ENCODE results near the gene MRPL18. TPM values are rescaled to one million over a fixed set of nuclear protein-coding genes. Genes with fewer than 3 reads are reported as not detected.

The MRPL18 gene
- total RNA-seq, 3 donors from 2014 or later: 51.1 to 65.5 (median 62.0) TPM

GRCh38 chr6:159806021-159806458, 15.8 kb downstream of the MRPL18 start:
- no peak for ATAC-seq
- intact Hi-C loops (cut with DNase I, micrococcal nuclease): no loop called here
- Histone ChIP-seq H3K4me1 (ENCODE audit: low read depth) (peaks cover 7% of the 10 kb centered on the region), H3K9me3 (no peaks in the 10 kb centered on the region), H3K4me3 (no peak overlapping the region), H3K36me3 (ENCODE audit: low read depth) (no peaks in the 10 kb centered on the region)
- no peak for DNase-seq
- no peak for TF ChIP-seq CTCF (IDR thresholded peaks at IDR 0.05)

- H3K9me3 ChIP-seq: no peaks in the 10 kb centered on the region
- H3K4me1 ChIP-seq (ENCODE audit: low read depth): peaks cover 7% of the 10 kb centered on the region
- intact Hi-C loops (cut with DNase I, micrococcal nuclease): no loop called here
- DNase-seq (no peak), ATAC-seq (peak; percentile 90)
- no peak for TF ChIP-seq CTCF (IDR thresholded peaks at IDR 0.05)
- no peaks in the 10 kb centered on the region for H3K36me3 ChIP-seq (ENCODE audit: low read depth)
- H3K4me3 ChIP-seq: no peak overlapping the region
Observed at GRCh38 chr6:159807150-159807858, 17.0 kb downstream of the MRPL18 start.

GRCh38 chr6:159808647-159809046, 18.4 kb downstream of the MRPL18 start:
- intact Hi-C loops (cut with DNase I, micrococcal nuclease): no loop called here
- Histone ChIP-seq H3K4me1 (ENCODE audit: low read depth) (peaks cover 7% of the 10 kb centered on the region), H3K4me3 (no peak overlapping the region), H3K36me3 (ENCODE audit: low read depth) (no peaks in the 10 kb centered on the region), H3K9me3 (no peaks in the 10 kb centered on the region)
- ATAC-seq: no peak
- no peak for TF ChIP-seq CTCF (IDR thresholded peaks at IDR 0.05)
- no peak for DNase-seq

GRCh38 chr6:159809149-159809548, 18.9 kb downstream of the MRPL18 start:
- intact Hi-C loops (cut with DNase I, micrococcal nuclease): no loop called here
- Histone ChIP-seq H3K4me1 (ENCODE audit: low read depth) (peaks cover 7% of the 10 kb centered on the region), H3K4me3 (no peak overlapping the region), H3K36me3 (ENCODE audit: low read depth) (no peaks in the 10 kb centered on the region), H3K9me3 (no peaks in the 10 kb centered on the region)
- no peak for ATAC-seq
- DNase-seq: no peak
- TF ChIP-seq CTCF (IDR thresholded peaks at IDR 0.05): no peak

DNA sequence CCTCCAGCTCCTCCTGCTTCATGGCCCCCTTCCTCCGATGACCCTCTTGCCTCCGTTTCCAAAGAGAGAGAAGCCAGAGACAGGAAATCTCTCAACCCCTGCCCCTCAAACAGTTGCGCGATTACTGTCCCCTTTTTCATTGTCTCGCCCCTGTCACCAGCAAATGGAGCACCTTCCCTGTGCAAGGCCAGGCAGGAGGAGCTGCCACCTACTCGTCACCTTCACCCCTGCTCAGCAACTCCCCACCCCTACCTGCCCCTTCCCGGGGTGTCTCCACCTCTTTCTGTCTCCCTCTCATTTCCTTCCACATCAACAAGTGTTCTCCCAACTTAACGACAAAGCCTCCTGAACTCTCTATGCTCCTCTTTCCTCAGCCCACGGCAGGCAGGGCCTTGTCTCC, 23.5 kb downstream of the MRPL18 start:
- Histone ChIP-seq H3K36me3 (ENCODE audit: low read depth) (no peaks in the 10 kb centered on the region), H3K4me1 (ENCODE audit: low read depth) (no peaks in the 10 kb centered on the region), H3K4me3 (no peak overlapping the region), H3K9me3 (no peaks in the 10 kb centered on the region)
- DNase-seq: no peak
- ATAC-seq: no peak
- no peak for TF ChIP-seq CTCF (IDR thresholded peaks at IDR 0.05)
- intact Hi-C loops (cut with DNase I, micrococcal nuclease): no loop called here
